Esophagus muscularis mucosa (tissue), 4 donors: ENCODE results near the gene GLYAT.

Source experiments
- CTCF ChIP-seq, 3 experiments: fragments of 200-600 bp in 2 of 3; fragments of 450-650 bp in 1 of 3; sonication (generic) in 2 of 3; IDR thresholded peaks; one replicate each; pipeline ENCODE4 v1.5.1; 2017 to 2019; ENCODE audit warnings: antibody characterized with exemption in 3 of 3, mild to moderate bottlenecking in 2 of 3, moderate library complexity in 1 of 3
- EP300 ChIP-seq: sonication (generic); formaldehyde crosslinking; IDR thresholded peaks from one replicate; pipeline ENCODE4 v1.6.1; 2017; ENCODE audit warnings: antibody characterized with exemption
- POLR2A ChIP-seq: fragments of 450-650 bp; IDR thresholded peaks from one replicate; pipeline ENCODE4 v1.6.1; 2017; ENCODE audit warnings: antibody characterized with exemption, moderate library complexity, mild to moderate bottlenecking, low read depth
- POLR2AphosphoS5 ChIP-seq, 2 donors: sonication (generic); formaldehyde crosslinking; IDR thresholded peaks; one replicate each; pipeline ENCODE4 v1.6.1; 2017; ENCODE audit warnings: antibody characterized with exemption in 2 of 2

GRCh38 chr11:58691675-58692074, 40.1 kb downstream of the GLYAT start:
- no peak for TF ChIP-seq CTCF (IDR thresholded peaks at IDR 0.05)
- no peak for TF ChIP-seq EP300
- no peak for TF ChIP-seq POLR2A
- TF ChIP-seq POLR2AphosphoS5 (IDR thresholded peaks at IDR 0.05), result no peak
